B cell (primary cell): ENCODE measurements around the gene KCNJ10. TPM values are rescaled to one million over a fixed set of nuclear protein-coding genes. Genes with fewer than 3 reads are reported as not detected.

Experiments
- ATAC-seq: fragments of 200-7000 bp; cut with Tn5 transposase; one replicate; pipeline ENCODE4 v1.10.0; 2021; ENCODE audit warnings: low read depth, mild to moderate bottlenecking, moderate number of reproducible peaks, moderate library complexity
- CTCF ChIA-PET: fragments of 350-600 bp; sonication (Branson Sonifier 250); formaldehyde crosslinking; loops from one replicate; lab custom pipeline; 2021; ENCODE audit warnings: antibody characterized with exemption, inconsistent platforms; lab: Charles Lee
- POLR2A ChIA-PET: fragments of 350-600 bp; sonication (Branson Sonifier 250); formaldehyde crosslinking; loops from one replicate; lab custom pipeline; 2021; ENCODE audit warnings: antibody characterized with exemption; lab: Charles Lee
- DNase-seq: peaks from one replicate; pipeline ENCODE4 v3.0.0; 2013
- H2AFZ ChIP-seq: 2 replicates; pipeline ENCODE4 v1.6.1; 2012; ENCODE audit warnings: mild to moderate bottlenecking, low read depth, low read length; ENCODE audit not compliant: insufficient read depth, poor library complexity, severe bottlenecking
- H3K27ac ChIP-seq, 2 donors: 1 replicate in 1 of 2; 2 replicates in 1 of 2; pipeline ENCODE4 v1.5.1; 2012 to 2013; ENCODE audit warnings: low read length in 2 of 2, mild to moderate bottlenecking in 2 of 2, moderate library complexity in 1 of 2
- H3K27me3 ChIP-seq, 4 experiments: fragments of 200-600 bp in 1 of 4; sonication (generic) in 1 of 4; replicated peaks in 1 of 4; 1 replicate in 2 of 4; 2 replicates in 2 of 4; pipeline versions ENCODE4 v1.6.1 to v1.7.0; 2013 to 2016; ENCODE audit warnings: low read length in 3 of 4, mild to moderate bottlenecking in 2 of 4, mixed read lengths in 1 of 4, moderate library complexity in 1 of 4; ENCODE audit not compliant: insufficient read depth in 4 of 4, control insufficient read depth in 3 of 4; ENCODE audit errors: control extremely low read depth in 1 of 4
- H3K36me3 ChIP-seq, 2 experiments: replicated peaks in 1 of 2; 1 replicate in 1 of 2; 2 replicates in 1 of 2; pipeline versions ENCODE4 v1.6.1 to v1.7.1; 2013; ENCODE audit warnings: low read length in 1 of 2; ENCODE audit not compliant: insufficient read depth in 2 of 2, control insufficient read depth in 1 of 2; ENCODE audit errors: control extremely low read depth in 1 of 2, extremely low read depth in 1 of 2
- H3K4me1 ChIP-seq, 2 donors: fragments of 200-600 bp in 1 of 2; sonication (generic) in 1 of 2; 1 replicate in 1 of 2; 2 replicates in 1 of 2; pipeline versions ENCODE4 v1.5.1 to v1.6.1; 2013 to 2017; ENCODE audit warnings: low read length in 2 of 2; ENCODE audit not compliant: control insufficient read depth in 2 of 2, insufficient read depth in 2 of 2
- H3K4me2 ChIP-seq: replicated peaks from 2 replicates; pipeline ENCODE3; 2012; ENCODE audit warnings: mild to moderate bottlenecking, low read depth, low read length; ENCODE audit not compliant: poor library complexity, severe bottlenecking
- H3K4me3 ChIP-seq, 5 experiments: fragments of 200-600 bp in 1 of 5; sonication (generic) in 1 of 5; 1 replicate in 3 of 5; 2 replicates in 2 of 5; pipeline versions ENCODE4 v1.5.1 to v1.7.0; 2011 to 2016; ENCODE audit warnings: low read length in 4 of 5, mild to moderate bottlenecking in 4 of 5, low read depth in 2 of 5, control low read depth in 1 of 5, moderate library complexity in 1 of 5; ENCODE audit not compliant: insufficient read depth in 1 of 5; ENCODE audit errors: control extremely low read depth in 1 of 5, extremely low read depth in 1 of 5
- H3K79me2 ChIP-seq: fragments of 200-600 bp; sonication (generic); one replicate; pipeline ENCODE4 v1.6.0; 2016; ENCODE audit warnings: low read length; ENCODE audit not compliant: control insufficient read depth, insufficient read depth
- H3K9ac ChIP-seq: fragments of 200-600 bp; sonication (generic); 2 replicates; pipeline ENCODE4 v1.6.1; 2017; ENCODE audit warnings: mild to moderate bottlenecking, low read length, moderate library complexity
- H3K9me3 ChIP-seq, 3 donors: one replicate each; pipeline versions ENCODE4 v1.6.1 to v1.7.1; 2013; ENCODE audit warnings: low read length in 2 of 3; ENCODE audit not compliant: control insufficient read depth in 2 of 3, insufficient read depth in 1 of 3; ENCODE audit errors: control extremely low read depth in 1 of 3
- H4K20me1 ChIP-seq: 2 replicates; pipeline ENCODE4 v1.6.0; 2012; ENCODE audit warnings: mild to moderate bottlenecking, low read length; ENCODE audit not compliant: insufficient read depth, control insufficient read depth, poor library complexity, severe bottlenecking
- H3K27ac Mint-ChIP-seq: one replicate; pipeline ENCODE4 v1.8.0; 2021; ENCODE audit warnings: mixed read lengths
- H3K27me3 Mint-ChIP-seq: one replicate; pipeline ENCODE4 v1.8.0; 2021; ENCODE audit warnings: mixed read lengths
- H3K4me1 Mint-ChIP-seq: one replicate; pipeline ENCODE4 v1.8.0; 2021; ENCODE audit warnings: mixed read lengths
- H3K4me3 Mint-ChIP-seq: one replicate; pipeline ENCODE4 v1.8.0; 2021; ENCODE audit warnings: mixed read lengths
- H3K9me3 Mint-ChIP-seq: one replicate; pipeline ENCODE4 v1.8.0; 2022; ENCODE audit warnings: mixed read lengths; ENCODE audit not compliant: insufficient read depth
- CTCF ChIP-seq: fragments of 200-600 bp; IDR thresholded peaks from one replicate; pipeline ENCODE4 v1.8.0; 2022; ENCODE audit warnings: antibody characterized with exemption, mild to moderate bottlenecking
- EZH2 ChIP-seq: IDR thresholded peaks from 2 replicates; pipeline ENCODE4 v1.6.1; 2012; ENCODE audit warnings: borderline replicate concordance, low read depth, mild to moderate bottlenecking, moderate library complexity, low read length; ENCODE audit not compliant: insufficient read depth, poor library complexity, severe bottlenecking
- WGBS: methylation state at CpG from one replicate; pipeline ENCODE4 v1.1.5; 2013; ENCODE audit warnings: missing lambda C conversion rate; ENCODE audit not compliant: insufficient coverage; 5-methylcytosine and 5-hydroxymethylcytosine counted together
- intact Hi-C: fragments of 100-400 bp; cut with micrococcal nuclease; formaldehyde crosslinking; loops from one replicate; pipeline ENCODE4 v1.10.0; 2022
- polyA plus RNA-seq: library from polyadenylated mRNA; depleted of rRNA; stranded (reverse); fragments of >200 nt; gene quantifications from 2 replicates; pipeline ENCODE4 v1.2.3, GENCODE V29; 2012
- total RNA-seq, 2 donors: library from RNA; stranded (reverse); fragments of 120-200 nt in 1 of 2; gene quantifications; 1 replicate in 1 of 2; 2 replicates in 1 of 2; pipeline versions ENCODE4 v1.2.3 to v1.2.4, GENCODE V29; 2013 to 2022

KCNJ10 gene
- total and polyA plus RNA-seq, 2 donors (not counting 1 experiment from before 2014, with no cell fraction given) = not detected

DNA sequence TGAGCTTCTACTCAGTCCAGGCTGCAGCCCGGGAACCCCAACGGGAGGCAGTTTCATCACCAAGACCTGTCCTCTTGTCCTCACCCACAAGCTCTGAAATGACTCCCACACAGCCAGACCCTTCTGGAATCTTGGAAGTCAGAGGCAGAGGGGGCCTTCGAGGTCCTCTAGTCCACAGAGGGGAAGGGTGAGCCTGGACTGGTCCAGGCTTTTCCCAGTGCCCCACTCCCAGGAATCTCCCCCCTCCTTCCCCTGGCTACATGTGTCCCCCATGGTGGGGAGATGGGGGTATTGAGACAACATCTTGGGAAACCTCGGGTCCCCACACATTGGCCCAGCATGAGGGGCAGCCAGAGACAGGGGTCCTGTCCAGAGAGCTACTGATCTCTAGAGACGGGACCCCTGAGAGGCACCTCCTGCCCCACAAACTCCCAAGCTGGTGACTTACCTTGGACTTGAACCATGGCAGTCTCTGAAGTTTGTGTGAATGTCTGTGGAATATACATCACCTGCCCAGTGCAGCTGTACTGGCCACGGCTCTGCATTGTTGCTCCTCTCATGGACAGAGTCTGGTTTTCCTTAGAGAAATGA lies 96.5 kb downstream of the KCNJ10 start:
- no peak overlapping the region for H3K27ac ChIP-seq
- DNase-seq = no peak
- no peaks in the 10 kb centered on the region for H3K4me1 Mint-ChIP-seq
- H3K27ac Mint-ChIP-seq = no peak overlapping the region
- H3K79me2 ChIP-seq = no peaks in the 10 kb centered on the region
- H3K4me3 ChIP-seq = no peak overlapping the region
- ATAC-seq = no peak
- H3K4me2 ChIP-seq = no peak overlapping the region
- H3K27me3 Mint-ChIP-seq = peaks cover 21% of the 10 kb centered on the region
- peaks cover 0 to 25% (median 3%) of the 10 kb centered on the region in 4 experiments for H3K27me3 ChIP-seq
- no peak overlapping the region for H3K4me3 Mint-ChIP-seq
- no peak overlapping the region for H3K9ac ChIP-seq
- ChIA-PET POLR2A (no interaction called here), CTCF (no interaction called here)
- no peaks in the 10 kb centered on the region for H4K20me1 ChIP-seq
- H3K36me3 ChIP-seq = no peaks in the 10 kb centered on the region
- no peaks in the 10 kb centered on the region for H3K9me3 Mint-ChIP-seq
- no peak for TF ChIP-seq CTCF
- no peak for TF ChIP-seq EZH2
- H2AFZ ChIP-seq = no peak overlapping the region
- no peaks in the 10 kb centered on the region for H3K4me1 ChIP-seq
- 83% methylated on average over 2 of the region's 6 CpGs for WGBS
- H3K9me3 ChIP-seq = no peaks in the 10 kb centered on the region
- intact Hi-C loops = no loop called here

DNA sequence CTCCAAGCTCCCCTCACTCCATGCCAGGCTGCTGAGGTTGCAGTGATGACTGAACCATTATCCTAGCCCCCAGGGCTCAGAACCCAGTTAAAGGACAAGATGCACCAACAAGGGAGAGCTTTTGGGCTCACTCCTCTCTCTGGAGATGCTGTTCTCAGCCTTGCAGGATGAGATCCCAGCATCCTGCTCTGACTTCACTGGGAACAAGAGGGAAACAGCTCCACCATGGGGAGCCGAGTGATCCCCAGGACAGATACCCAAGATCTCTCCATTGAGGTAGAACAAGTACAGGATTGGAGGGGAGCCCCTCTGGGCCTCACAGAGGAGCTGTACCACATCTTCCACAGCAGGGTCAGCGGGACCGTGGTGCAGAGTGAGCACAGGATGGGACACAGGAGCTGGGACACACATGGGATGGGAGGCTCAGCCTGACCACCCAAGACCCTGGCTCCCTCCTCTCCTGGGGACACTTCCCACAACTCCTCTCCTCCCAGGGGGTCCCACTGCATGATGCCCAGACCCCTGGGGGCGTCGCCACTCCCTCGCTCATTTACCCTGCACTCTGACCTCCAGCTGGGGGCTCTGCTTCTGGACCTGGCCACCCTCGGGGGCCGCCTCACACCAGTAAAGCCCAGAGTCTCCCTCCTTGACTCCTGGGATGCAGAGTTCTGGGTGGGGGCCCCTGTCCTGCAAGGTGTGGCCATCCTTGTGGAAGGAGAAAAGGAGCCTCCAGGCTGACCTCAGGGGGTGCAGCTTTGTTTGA lies 97.3 kb downstream of the KCNJ10 start:
- Mint-ChIP-seq H3K4me1 (no peaks in the 10 kb centered on the region), H3K27ac (no peak overlapping the region), H3K4me3 (no peak overlapping the region), H3K9me3 (no peaks in the 10 kb centered on the region), H3K27me3 (peaks cover 23% of the 10 kb centered on the region)
- no peak for DNase-seq
- H3K9ac ChIP-seq = no peak overlapping the region
- no peaks in the 10 kb centered on the region for H3K9me3 ChIP-seq
- no peak overlapping the region for H3K27ac ChIP-seq
- H3K4me1 ChIP-seq = no peaks in the 10 kb centered on the region
- TF ChIP-seq EZH2 (no peak), CTCF (no peak)
- H3K79me2 ChIP-seq = no peaks in the 10 kb centered on the region
- no peaks in the 10 kb centered on the region for H3K36me3 ChIP-seq
- 88% methylated on average over 5 of the region's 8 CpGs for WGBS
- no peak overlapping the region for H3K4me2 ChIP-seq
- intact Hi-C loops = no loop called here
- ATAC-seq = no peak
- no peak overlapping the region for H2AFZ ChIP-seq
- ChIA-PET POLR2A (no interaction called here), CTCF (no interaction called here)
- H3K27me3 ChIP-seq = peaks cover 0 to 28% (median 4%) of the 10 kb centered on the region in 4 experiments
- H3K4me3 ChIP-seq = no peak overlapping the region
- H4K20me1 ChIP-seq = no peaks in the 10 kb centered on the region
